Smooth muscle cell of the brain vasculature (primary cell): Measurements from ENCODE around the gene CPM.
"Not testable (repeated sequence)": the region's sequence is repeated elsewhere in the genome, so short reads cannot be mapped to it uniquely, and the experiment has no call there.

Source experiments
- DNase-seq: peaks from one replicate; pipeline ENCODE4 v3.0.0-alpha.2; 2012; ENCODE audit warnings: low read depth, low spot score

CPM gene

GRCh38 chr12:68828672-68829068, 104.3 kb downstream of the CPM start:
- no peak for DNase-seq

DNA sequence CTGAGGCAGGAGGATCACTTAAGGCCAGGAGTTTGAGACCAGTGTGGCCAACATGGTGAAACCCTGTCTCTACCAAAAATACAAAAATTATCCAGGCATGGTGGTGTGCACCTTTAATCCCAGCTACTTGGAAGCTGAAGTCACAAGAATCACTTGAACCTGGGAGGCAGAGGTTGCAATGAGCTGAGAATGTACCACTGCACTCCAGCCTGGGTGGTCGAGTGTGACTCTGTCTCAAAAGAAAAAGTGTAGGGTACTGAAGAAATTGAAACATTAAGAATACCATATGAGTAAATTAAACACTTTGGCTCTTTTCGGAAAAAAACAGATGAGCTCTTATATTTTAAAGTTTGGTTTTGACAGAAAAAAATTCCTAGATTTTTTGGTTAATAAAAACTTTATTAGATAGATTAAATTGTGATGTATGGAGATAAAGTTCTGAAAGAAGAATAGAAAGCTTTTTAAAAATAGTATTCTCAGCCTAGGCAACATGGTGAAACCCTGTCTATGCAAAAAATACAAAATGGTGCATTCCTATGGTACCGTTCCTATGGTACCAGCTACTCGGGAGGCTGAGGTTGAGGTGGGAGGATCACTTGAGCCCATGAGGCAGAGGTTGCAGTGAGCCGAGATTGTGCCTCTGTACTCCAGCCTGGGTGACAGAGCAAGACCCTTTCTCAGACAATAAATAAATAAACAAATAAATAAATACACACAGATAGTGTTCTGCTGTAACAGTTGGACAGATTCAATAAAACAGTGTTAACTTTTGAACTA, 104.9 kb downstream of the CPM start:
- no peak for DNase-seq

GRCh38 chr12:68825569-68826217, 107.3 kb downstream of the CPM start:
- DNase-seq: no peak

- no peak for DNase-seq
Measured at GRCh38 chr12:68824597-68825250, 108.2 kb downstream of the CPM start.

- no peak for DNase-seq
Measured at GRCh38 chr12:68824131-68824530, 108.8 kb downstream of the CPM start.

DNA sequence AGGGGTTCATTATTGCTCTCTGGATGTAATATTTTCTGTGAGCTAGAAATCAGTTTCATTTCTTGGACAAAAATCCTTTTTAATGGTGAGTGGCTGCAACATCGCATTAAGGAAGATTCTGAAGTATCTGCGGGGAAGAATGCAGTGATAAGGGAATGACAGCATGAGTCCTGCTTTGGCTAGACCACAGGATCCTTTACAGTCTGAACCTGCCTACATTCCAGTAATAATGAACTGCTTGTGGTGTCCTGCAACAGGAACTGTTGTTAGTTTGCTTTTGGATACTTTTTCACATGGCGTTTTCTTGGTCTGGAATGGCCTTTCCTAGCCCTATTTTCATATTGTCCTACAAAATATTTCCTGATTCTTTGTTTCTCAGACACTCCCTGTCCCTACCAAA, 109.3 kb downstream of the CPM start:
- no peak for DNase-seq

DNA sequence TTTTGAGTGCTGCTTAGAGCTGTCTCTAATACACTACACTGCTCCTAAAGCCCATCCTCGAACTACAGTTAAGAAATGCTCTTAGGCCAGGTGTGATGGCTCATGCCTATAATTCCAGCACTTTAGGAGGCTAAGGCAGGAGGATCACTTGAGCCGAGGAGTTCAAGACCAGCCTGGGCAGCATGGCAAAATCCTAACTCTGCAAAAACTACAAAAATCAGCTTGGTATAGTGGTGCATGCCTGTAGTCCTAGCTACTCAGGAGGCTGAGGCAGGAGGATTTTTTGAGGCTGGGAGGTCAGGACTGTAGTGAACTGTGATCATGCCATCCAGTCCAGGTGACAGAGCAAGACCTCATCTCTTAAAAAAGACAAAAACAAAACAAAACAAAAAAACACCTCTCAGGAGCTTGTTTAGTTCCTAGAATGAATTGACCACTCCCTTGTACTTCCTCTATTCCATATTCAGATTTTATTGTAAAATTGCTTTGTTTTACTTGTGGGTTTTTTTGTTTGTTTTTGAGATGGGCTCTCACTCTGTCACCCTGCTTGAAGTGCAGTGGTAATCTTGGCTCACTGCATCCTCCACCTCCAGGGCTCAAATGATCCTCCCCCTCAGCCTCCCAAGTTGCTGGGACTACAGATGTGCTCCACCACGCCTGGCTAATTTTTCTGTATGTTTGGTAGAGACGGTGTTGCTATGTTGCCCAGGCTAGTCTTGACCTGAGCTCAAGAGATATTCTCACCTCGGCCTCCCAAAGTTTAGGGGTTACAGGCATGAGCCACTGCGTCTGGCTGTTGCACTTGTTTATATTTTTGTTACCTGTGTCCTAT, 111.4 kb downstream of the CPM start:
- no peak for DNase-seq

DNA sequence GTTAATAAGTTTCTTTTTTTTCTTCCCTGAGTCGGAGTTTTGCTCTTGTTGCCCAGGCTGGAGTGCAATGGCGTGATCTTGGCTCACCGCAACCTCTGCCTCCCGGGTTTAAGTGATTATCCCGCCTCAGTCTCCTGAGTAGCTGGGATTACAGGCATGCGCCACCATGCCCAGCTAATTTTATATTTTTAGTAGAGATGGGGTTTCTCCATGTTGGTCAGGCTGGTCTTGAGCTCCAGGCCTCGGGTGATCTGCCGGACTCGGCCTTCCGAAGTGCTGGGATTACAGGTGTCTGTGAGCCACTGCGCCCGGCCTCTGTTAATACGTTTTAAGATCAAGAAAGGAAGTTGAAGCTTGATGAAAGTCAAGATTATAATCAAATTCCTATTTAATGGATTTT, 113.5 kb downstream of the CPM start:
- not testable (repeated sequence) for DNase-seq

DNA sequence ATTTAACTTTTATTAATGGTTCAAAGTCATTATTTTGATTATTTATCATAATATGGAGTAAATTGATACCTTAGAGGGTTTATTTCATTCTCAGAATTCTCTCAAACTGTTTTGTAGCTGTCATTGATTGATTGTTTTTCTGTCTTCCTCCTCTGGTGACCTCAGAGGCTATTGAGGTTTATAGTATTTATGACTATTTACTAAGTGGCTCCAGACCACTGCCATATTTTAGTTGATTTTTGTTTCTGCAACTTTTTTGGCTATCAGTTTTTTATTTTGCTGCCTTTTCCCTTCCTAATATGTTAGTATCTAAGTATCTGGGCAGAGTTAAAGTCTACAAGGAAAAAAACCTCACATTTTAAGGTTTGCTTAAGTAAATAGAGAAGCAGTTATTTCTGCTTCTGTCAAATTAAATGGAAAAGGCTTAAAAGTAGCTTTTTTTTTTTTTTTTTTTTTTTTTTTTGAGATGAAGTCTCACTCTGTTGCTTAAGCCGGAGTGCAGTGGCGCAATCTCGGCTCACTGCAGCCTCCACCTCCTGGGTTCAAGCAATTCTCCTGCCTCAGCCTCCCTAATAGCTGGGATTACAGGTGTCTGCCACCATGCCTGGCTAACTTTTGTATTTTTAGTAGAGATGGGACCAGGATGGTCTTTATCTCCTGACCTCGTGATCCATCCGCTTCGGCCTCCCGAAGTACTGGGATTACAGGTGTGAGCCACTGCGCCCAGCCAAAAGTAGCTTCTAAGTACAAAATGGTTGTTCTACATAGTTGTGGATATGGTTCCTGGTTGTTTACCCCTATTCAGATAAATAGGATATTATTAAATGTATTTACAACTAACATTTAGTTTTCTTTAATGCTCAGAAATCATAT, 116.8 kb downstream of the CPM start:
- DNase-seq: no peak

- no peak for DNase-seq
Measured at GRCh38 chr12:68815232-68815927, 117.6 kb downstream of the CPM start.

DNA sequence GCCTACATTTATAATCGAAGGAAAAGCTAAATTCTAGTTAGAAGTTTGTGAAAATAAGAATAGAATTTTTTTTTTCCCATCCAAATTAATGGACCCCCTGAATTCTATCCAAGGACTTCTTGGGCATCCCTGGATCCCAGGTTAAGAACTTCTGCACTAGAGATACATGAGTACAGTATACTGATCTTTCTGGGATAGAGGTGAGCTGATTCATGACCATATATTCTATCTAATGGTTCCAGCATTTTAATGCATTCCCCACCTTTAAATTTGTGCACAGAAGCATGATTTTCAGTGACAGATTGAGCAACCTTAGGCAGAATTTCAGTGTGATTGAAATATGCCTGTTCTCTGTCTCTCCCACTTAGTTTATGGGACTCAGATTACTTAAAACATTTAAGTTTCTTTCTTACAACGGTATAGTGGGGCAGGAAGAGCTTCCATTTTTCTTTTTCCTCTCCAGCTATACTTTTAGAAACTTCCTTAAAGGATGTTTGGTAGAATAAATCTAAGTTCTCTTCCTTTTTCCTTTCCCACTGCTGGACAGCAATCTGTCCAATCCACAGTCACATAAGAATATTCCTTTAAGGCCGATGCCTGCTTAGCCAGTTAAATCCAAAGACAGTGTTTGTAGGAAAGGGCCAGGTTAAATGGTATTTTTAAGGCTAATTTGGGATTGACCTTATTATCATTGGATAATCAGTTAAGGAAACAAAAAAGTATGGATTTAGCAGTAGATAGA, 118.3 kb downstream of the CPM start:
- no peak for DNase-seq

GRCh38 chr12:68813242-68813593, 119.8 kb downstream of the CPM start:
- no peak for DNase-seq

- DNase-seq: no peak
Measured at GRCh38 chr12:68812553-68813241, 120.3 kb downstream of the CPM start.

DNA sequence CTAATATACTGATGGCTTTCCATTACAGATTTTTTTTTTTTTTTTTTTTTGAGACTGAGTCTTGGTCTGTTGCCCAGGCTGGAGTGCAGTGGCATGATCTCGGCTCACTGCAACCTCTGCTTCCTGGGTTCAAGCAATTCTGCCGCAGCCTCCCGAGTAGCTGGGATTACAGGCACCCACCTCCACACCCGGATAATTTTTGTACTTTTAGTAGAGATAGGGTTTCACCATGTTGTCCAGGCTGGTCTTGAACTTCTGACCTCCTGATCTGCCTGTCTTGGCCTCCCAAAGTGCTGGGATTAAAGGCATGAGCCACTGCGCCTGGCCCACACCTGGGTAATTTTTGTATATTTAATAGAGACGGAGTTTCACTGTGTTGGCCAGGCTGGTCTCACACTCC, 121.4 kb downstream of the CPM start:
- not testable (repeated sequence) for DNase-seq

- not testable (repeated sequence) for DNase-seq
Measured at GRCh38 chr12:68810027-68810389, 123.0 kb downstream of the CPM start.

GRCh38 chr12:68809190-68810026, 123.6 kb downstream of the CPM start:
- DNase-seq: no peak

DNA sequence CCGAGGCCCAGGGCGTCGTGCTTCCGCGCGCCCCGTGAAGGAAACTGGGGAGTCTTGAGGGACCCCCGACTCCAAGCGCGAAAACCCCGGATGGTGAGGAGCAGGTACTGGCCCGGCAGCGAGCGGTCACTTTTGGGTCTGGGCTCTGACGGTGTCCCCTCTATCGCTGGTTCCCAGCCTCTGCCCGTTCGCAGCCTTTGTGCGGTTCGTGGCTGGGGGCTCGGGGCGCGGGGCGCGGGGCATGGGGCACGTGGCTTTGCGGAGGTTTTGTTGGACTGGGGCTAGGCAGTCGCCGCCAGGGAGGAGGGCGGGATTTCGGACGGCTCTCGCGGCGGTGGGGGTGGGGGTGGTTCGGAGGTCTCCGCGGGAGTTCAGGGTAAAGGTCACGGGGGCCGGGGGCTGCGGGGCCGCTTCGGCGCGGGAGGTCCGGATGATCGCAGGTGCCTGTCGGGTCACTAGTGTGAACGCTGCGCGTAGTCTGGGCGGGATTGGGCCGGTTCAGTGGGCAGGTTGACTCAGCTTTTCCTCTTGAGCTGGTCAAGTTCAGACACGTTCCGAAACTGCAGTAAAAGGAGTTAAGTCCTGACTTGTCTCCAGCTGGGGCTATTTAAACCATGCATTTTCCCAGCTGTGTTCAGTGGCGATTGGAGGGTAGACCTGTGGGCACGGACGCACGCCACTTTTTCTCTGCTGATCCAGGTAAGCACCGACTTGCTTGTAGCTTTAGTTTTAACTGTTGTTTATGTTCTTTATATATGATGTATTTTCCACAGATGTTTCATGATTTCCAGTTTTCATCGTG, 124.4 kb downstream of the CPM start:
- DNase-seq: peak; percentile 67
